Measurements from ENCODE around the gene TRPM5.

TRPM5 gene

GRCh38 chr11:2451916-2452315, 7.6 kb upstream of the TRPM5 start:
- no peak for DNase-seq

GRCh38 chr11:2451336-2451735, 7.0 kb upstream of the TRPM5 start:
- DNase-seq = no peak

- DNase-seq = no peak
Measured at GRCh38 chr11:2450321-2451041, 6.2 kb upstream of the TRPM5 start.

- no peak for DNase-seq
Measured at GRCh38 chr11:2449548-2450320, 5.4 kb upstream of the TRPM5 start.

- DNase-seq = no peak
Measured at GRCh38 chr11:2448661-2449547, 4.6 kb upstream of the TRPM5 start.

- no peak for DNase-seq
Measured at GRCh38 chr11:2447951-2448650, 3.8 kb upstream of the TRPM5 start.

GRCh38 chr11:2447253-2447950, 3.1 kb upstream of the TRPM5 start:
- no peak for DNase-seq

GRCh38 chr11:2446590-2447252, 2.4 kb upstream of the TRPM5 start:
- DNase-seq = no peak

GRCh38 chr11:2445746-2446551, 1.6 kb upstream of the TRPM5 start:
- no peak for DNase-seq

- peak; percentile 68 for DNase-seq
Measured at GRCh38 chr11:2444821-2445745, 769 bp upstream of the TRPM5 start, which contains the start of gene KCNQ1. TSS of gene KCNQ1 (plus strand) at chr11:2445008. CDS start at chr11:2445099, 91 bp downstream.

GRCh38 chr11:2443406-2443805, 908 bp downstream of the TRPM5 start:
- no peak for DNase-seq

- DNase-seq = no peak
Measured at GRCh38 chr11:2442589-2442988, 1.7 kb downstream of the TRPM5 start.

GRCh38 chr11:2441171-2441570, 3.1 kb downstream of the TRPM5 start:
- DNase-seq = no peak

- no peak for DNase-seq
Measured at GRCh38 chr11:2440646-2441045, 3.7 kb downstream of the TRPM5 start.

GRCh38 chr11:2439820-2440219, 4.5 kb downstream of the TRPM5 start:
- no peak for DNase-seq

GRCh38 chr11:2437516-2437915, 6.8 kb downstream of the TRPM5 start:
- DNase-seq = no peak

- no peak for DNase-seq
Measured at GRCh38 chr11:2436521-2437031, 7.7 kb downstream of the TRPM5 start.

GRCh38 chr11:2436013-2436520, 8.2 kb downstream of the TRPM5 start:
- no peak for DNase-seq
